Activated naive CD4-positive, alpha-beta T cell treated with anti-CD3 and anti-CD28 coated beads, Interleukin-2, amount 50 U/mL, for 16 hours (primary cell): ENCODE results near the gene POLR3H.

Source experiments
- DNase-seq: peaks from one replicate; pipeline ENCODE4 v3.0.0-alpha.2; 2020

The POLR3H gene

DNA sequence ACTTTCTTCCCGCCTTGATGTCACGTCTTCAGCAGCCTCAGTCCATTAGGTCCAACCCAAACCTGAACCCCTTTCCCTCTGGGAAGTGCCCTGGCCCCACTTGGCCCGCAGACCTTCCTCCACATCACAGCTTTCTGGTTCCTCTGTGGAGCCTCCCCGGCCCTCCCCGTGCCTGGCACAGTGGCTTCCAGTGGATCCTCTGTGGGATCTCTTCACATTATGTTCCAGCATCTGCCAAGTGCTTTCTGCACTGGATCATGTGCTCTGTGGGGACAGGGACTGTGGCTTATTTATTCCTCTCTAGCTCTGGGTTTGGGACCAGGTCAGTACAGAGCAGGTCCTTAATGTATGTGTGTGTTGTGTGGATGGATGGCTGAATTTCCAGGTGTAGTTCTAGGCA, 30.9 kb downstream of the POLR3H start:
- no peak for DNase-seq

GRCh38 chr22:41512421-41513194, 31.7 kb downstream of the POLR3H start:
- DNase-seq = no peak

- DNase-seq = no peak
Measured at GRCh38 chr22:41511521-41511968, 32.7 kb downstream of the POLR3H start.

GRCh38 chr22:41508770-41509170, 35.5 kb downstream of the POLR3H start:
- no peak for DNase-seq

GRCh38 chr22:41507330-41508063, 36.8 kb downstream of the POLR3H start:
- DNase-seq = no peak

DNA sequence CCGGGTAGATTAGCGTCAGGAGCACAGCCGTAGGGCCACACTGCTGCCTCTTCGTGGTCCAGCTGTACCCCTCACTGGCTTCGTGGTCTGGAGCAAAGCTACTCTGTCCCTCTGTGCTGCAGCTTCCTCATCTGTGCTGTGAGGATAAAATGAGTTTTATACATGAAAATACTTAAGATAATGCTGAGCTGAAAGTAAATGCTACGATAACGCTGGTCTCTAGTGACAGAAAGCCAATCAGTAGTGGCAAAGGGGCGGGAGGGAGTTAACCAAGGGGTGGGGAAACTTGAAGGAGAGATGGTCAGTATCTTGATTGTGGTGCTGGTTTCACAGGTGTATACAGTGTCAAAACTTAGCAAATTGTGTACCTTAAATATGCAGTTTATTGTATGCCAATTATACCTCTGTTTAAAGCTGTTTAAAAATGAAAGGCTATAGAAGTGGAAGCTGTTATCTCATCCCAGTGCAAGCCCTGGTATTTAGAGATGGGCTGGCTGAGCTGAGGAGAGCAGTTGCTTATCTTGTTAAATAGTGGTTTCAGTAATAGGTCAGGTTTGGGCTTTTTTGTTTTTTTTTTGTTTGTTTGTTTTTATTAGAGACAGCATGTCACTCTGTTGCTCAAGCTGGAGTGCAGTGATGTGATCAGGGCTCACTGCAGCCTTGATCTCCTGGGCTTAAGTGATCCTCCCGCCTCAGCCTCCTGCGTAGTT, 38.6 kb downstream of the POLR3H start:
- DNase-seq = no peak

DNA sequence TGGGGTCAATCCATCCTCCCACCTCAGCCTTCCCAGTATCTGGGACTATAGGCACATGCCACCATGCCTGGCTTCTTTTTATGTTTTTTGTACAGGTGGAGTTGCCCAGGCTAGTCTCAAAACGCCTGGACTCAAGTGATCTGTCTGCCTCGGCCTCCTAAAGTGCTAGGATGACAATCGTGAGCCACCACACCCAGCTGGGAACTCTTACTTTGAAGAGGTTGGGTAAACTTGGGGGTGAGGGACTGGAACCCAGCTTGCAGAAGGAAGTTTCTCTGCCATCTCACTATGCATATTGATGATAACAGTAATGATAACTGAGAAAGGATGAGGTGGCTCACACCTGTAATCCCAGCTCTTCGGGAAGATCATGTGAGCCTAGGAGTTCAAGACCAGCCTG, 39.5 kb downstream of the POLR3H start:
- no peak for DNase-seq

DNA sequence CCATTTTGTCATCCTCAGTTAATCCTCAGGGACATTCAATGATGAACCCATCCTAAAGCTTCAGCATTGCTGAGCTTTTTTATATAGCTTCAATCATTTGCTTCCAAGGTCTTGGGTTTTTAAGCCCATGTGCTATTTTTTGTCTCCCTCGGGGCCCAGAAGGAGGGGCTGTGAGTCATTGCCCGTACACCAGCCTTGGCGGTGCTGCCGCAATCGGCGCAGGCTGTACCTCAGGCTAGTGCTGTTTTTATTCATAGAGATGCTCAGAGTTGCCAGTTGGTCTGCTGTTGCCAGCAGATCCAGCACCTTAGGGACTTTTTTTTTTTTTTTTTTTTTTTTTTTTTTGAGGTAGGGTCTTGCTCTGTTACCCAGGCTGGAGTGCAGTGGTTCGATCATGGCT, 39.9 kb downstream of the POLR3H start:
- no peak for DNase-seq

- no peak for DNase-seq
Measured at GRCh38 chr22:41501209-41501608, 43.1 kb downstream of the POLR3H start.

- no peak for DNase-seq
Measured at GRCh38 chr22:41500303-41500702, 44.0 kb downstream of the POLR3H start.

DNA sequence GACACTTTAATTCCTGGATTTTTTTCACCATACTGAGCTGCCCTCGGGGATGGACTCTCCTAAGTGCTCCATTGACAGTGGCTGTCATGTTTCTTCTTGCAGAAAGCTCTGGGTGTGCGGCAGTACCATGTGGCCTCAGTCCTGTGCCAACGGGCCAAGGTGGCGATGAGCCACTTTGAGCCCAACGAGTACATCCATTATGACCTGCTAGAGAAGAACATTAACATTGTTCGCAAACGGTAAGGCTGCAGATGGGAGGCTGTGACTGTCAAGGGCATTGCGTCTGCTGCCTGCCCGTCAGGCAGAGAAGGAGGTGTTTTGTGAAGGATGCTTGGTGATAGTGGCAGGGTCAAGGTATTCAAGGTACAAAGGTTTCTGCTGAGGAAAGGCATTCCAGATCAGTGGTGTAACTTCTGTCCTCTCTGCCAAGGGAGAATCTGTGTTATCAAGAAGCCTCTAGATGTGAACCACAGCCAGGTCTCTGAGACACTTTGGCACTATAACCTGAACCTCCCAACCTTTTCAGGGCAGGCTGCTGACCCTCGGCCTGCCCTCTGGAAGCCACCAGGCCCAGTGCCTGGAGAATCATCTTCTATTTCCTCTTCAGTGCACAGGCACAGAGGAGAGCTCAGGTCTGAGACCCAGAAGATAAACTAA, 44.5 kb downstream of the POLR3H start:
- no peak for DNase-seq

DNA sequence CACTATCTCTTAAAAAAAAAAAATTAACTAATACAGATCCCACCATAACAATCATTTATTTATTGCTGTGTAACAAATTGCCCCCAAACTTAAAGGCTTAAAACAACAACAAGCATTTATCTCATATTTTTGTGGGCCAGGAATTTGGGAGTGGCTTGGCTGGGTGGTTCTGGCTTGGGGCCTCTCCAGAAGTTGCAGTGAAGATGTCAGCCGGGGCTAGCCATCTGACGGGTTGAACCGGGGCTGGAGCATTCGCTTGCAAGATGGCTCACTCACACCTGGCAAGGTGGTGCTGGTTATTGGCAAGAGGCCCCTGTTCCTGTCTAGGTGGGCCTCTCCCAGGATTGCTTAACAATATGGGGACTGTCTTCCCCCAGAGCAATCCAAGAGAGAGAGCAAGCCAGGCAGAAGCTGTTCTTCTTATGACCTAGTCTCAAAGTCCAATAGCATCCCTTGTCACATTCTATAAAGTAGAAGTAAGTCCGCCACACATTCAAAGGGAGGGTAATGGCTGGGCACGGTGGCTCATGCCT, 45.9 kb downstream of the POLR3H start:
- no peak for DNase-seq

GRCh38 chr22:41491374-41492100, 52.7 kb downstream of the POLR3H start:
- DNase-seq = no peak

DNA sequence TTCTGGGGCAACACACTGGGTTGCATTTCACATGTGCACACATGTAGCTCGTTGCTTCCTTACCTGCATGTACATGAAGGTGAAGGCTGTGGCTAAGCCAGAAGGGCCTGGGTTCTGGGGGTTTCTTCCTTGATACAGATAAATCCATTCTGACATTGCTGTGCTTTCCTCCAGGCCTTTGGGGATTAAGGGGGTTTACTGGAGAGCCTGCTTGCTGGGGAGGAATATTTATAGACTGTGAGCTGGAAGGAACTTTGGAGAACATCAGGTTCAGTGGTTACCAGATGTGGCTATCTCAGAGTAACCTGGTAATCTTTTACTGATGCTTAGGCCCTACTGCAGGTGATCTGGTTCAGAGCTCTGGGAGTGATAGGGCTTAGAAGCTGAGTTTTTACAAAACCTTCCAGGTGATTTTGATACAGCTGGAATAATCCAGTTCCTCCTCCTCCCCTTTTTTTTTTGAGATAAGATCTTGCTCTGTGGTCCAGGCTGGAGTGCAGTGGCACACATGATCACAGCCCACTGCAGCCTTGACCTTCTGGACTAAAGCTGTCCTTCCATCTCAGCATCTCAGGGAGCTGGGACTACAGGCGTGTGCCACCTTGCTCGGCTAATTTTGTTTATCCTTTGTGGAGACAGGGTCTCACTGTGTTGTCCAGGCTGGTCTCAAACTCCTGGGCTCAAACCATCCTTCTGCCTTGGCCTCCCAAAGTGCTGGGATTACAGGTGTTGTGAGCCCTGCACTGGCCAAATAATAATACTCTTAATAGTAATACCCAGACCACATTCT, 55.5 kb downstream of the POLR3H start:
- no peak for DNase-seq

- DNase-seq = no peak
Measured at GRCh38 chr22:41488076-41488475, 56.2 kb downstream of the POLR3H start.

DNA sequence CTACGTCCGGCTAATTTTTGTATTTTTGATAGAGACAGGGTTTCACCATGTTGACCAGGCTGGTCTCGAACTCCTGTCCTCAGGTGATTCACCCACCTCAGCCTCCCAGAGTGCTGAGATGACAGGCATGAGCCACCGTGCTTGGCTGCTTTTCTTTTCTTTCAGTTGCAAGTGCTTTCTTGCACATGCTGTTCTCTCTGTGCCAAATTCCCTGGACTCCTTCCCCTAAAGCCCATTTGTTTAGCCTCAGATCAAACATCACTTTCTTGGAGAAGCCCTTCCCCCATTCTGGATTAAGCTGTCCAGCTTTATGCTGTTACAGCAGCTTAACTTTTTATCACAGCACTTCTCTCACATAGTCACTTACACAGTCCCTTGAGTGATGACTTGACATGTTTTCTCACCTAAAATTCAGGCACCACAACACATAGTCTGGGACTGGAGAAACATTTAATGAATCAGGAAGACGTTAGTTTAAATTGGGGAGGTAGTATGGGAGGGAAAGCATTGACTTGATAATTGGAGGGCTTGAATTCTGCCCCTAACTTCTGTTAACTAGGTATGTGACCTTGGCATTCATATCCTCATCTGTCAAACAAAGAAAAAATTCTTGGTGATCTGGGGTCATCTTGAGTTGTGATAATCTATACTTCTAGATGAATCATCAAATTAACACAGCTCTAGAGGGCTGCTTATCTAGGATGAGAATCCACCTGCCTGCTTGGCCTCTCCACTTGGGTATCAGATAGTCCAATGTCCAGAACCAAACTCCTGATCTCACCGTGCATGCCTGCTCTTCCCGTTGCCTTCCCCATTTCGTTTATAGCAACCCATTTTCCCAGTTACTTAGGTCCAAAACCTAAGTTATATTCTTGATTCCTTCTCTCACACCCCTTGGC, 57.0 kb downstream of the POLR3H start:
- no peak for DNase-seq

DNA sequence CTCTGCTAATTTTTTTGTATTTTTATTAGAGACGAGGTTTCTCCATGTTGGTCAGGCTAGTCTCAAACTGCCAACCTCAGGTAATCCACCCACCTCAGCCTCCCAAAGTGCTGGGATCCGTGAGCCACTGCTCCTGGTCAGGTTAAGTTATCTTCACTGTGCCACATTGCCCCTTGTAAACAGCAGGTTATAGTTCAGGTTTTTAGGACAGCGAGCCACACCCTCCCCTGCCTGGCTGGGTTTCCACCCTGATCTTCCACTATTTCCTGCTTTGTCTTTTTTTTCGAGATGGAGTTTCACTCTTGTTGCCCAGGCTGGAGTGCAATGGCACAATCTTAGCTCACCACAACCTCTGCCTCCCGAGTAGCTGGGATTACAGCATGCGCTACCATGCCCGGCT, 59.2 kb downstream of the POLR3H start:
- DNase-seq = no peak

DNA sequence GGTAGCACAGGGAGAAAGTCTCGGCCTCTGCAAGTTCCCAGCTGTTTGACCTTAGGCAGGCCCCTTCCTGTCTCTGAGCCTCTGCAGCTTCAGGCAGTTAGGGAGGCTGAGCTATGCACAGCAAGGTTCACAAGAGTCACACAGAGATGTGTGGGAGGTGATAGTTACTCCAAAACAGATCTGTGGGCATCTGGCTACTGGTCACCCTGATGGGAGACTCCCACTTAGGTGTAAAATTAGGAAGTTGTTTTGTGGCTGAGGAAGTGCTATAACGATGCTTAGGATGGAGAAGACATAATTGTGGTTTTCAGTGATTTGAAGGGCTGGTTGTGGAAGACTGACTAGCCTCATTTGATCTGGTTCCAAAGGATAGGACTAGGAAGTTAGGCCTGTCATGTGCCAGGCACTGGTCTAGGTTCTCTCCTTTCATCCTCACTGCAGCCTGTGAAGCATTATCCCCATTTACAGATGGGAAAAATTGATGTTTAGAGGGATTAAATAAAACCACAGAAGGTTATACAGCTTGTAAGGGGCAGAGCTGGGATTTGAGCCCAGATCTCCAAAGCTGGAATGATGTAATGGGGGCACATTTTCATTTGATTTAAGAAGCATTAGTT, 61.8 kb downstream of the POLR3H start:
- DNase-seq = no peak

DNA sequence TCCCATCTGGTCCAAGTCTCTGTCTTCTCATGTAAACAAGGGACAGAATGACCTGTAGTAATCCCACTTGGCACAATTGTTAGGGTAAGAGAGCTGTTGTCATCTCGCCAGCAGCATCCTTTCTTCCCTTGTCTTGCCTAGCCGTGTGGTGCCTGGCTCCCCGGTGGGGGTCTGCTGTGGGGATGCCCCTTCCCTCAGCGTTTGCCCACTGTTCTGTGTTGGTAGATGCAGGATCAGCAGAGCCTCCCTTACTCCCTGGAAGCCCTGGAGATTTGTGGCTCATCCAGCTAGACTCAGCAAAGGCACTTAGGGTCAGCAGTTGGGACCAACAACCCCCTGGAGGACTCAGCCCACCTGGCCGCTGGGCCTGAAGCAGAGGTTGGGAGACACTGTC, 62.3 kb downstream of the POLR3H start:
- DNase-seq = no peak
